Loucy (cell line): Measurements from ENCODE around the gene PUM2.

Experiments used
- H2AFZ ChIP-seq: fragments of 200-600 bp; sonication (generic); 2 replicates; pipeline ENCODE4 v1.6.0; 2016; ENCODE audit warnings: antibody characterized with exemption, mild to moderate bottlenecking, low read length, moderate library complexity
- H3F3A ChIP-seq: fragments of 200-600 bp; 2 replicates; pipeline ENCODE4 v1.6.0; 2016; ENCODE audit warnings: antibody characterized with exemption, low read depth, mild to moderate bottlenecking
- H3K27me3 ChIP-seq: fragments of 200-600 bp; sonication (generic); 2 replicates; pipeline ENCODE4 v1.6.1; 2014; ENCODE audit warnings: low read length, mild to moderate bottlenecking; ENCODE audit not compliant: insufficient read depth, poor library complexity, severe bottlenecking
- H3K36me3 ChIP-seq: fragments of 200-600 bp; sonication (generic); 2 replicates; pipeline ENCODE4 v1.6.1; 2016; ENCODE audit warnings: low read length; ENCODE audit not compliant: insufficient read depth
- H3K4me1 ChIP-seq: fragments of 200-600 bp; sonication (generic); 2 replicates; pipeline ENCODE4 v1.5.1; 2014; ENCODE audit warnings: low read length, mild to moderate bottlenecking; ENCODE audit not compliant: insufficient read depth, poor library complexity, severe bottlenecking
- H3K4me2 ChIP-seq: fragments of 200-600 bp; sonication (generic); 2 replicates; pipeline ENCODE4 v1.6.0; 2014; ENCODE audit warnings: antibody characterized with exemption, low read length, low read depth, mild to moderate bottlenecking; ENCODE audit not compliant: poor library complexity, severe bottlenecking
- H3K4me3 ChIP-seq: fragments of 200-600 bp; sonication (generic); 2 replicates; pipeline ENCODE4 v1.5.1; 2014; ENCODE audit warnings: low read length, mild to moderate bottlenecking, mixed read lengths; ENCODE audit not compliant: poor library complexity, severe bottlenecking
- H3K79me2 ChIP-seq: fragments of 200-600 bp; sonication (generic); 2 replicates; pipeline ENCODE4 v1.6.1; 2014; ENCODE audit warnings: low read length; ENCODE audit not compliant: insufficient read depth
- H3K9ac ChIP-seq: fragments of 200-600 bp; sonication (generic); 2 replicates; pipeline ENCODE4 v1.6.0; 2014; ENCODE audit warnings: mild to moderate bottlenecking, low read depth, low read length, moderate library complexity; ENCODE audit not compliant: poor library complexity, severe bottlenecking
- H3K9me2 ChIP-seq: fragments of 200-600 bp; sonication (generic); replicated peaks from 2 replicates; pipeline ENCODE4 v1.6.1; 2016; ENCODE audit warnings: low read depth, low read length, mixed read lengths
- H3K9me3 ChIP-seq: fragments of 200-600 bp; sonication (generic); 2 replicates; pipeline ENCODE4 v1.6.1; 2014; ENCODE audit warnings: mild to moderate bottlenecking, antibody characterized with exemption, low read length, low read depth; ENCODE audit not compliant: insufficient read depth
- H4K20me1 ChIP-seq: fragments of 200-600 bp; sonication (generic); 2 replicates; pipeline ENCODE4 v1.6.0; 2014; ENCODE audit warnings: antibody characterized with exemption, low read length, mild to moderate bottlenecking; ENCODE audit not compliant: insufficient read depth, poor library complexity, severe bottlenecking
- CTCF ChIP-seq: fragments of 200-600 bp; sonication (generic); conservative IDR thresholded peaks from 2 replicates; pipeline ENCODE4 v1.5.1; 2014; ENCODE audit warnings: mild to moderate bottlenecking, antibody characterized with exemption, low read length
- EZH2phosphoT487 ChIP-seq: fragments of 200-600 bp; IDR thresholded peaks from 2 replicates; pipeline ENCODE4 v1.6.1; 2018; ENCODE audit warnings: antibody characterized with exemption, mild to moderate bottlenecking, moderate library complexity, borderline replicate concordance

The PUM2 gene

GRCh38 chr2:20343128-20343527 is 7.5 kb downstream of the PUM2 start:
- Histone ChIP-seq H3K9ac (no peak overlapping the region), H3K27me3 (no peaks in the 10 kb centered on the region), H2AFZ (no peak overlapping the region), H3K36me3 (peaks cover 3% of the 10 kb centered on the region; the same call in 1 of the 2 replicates), H3K9me3 (no peaks in the 10 kb centered on the region), H3K4me1 (peaks cover 59% of the 10 kb centered on the region), H3K9me2 (no peaks in the 10 kb centered on the region), H3K79me2 (peaks cover 100% of the 10 kb centered on the region), H3K4me2 (peak overlapping the region; percentile 82), H3K4me3 (peak overlapping the region; percentile 59), H4K20me1 (peaks cover 100% of the 10 kb centered on the region), H3F3A (no peaks in the 10 kb centered on the region)
- TF ChIP-seq EZH2phosphoT487 = no peak
- TF ChIP-seq CTCF = no peak

- Histone ChIP-seq H2AFZ (no peak overlapping the region), H3K36me3 (peaks cover 3% of the 10 kb centered on the region; the same call in 1 of the 2 replicates), H3K9me2 (no peaks in the 10 kb centered on the region), H3K79me2 (peaks cover 100% of the 10 kb centered on the region), H3K27me3 (no peaks in the 10 kb centered on the region), H3K9ac (no peak overlapping the region), H4K20me1 (peaks cover 98% of the 10 kb centered on the region), H3K9me3 (no peaks in the 10 kb centered on the region), H3K4me3 (peak overlapping the region; percentile 15), H3K4me1 (peaks cover 41% of the 10 kb centered on the region), H3F3A (no peaks in the 10 kb centered on the region), H3K4me2 (peak overlapping the region; percentile 82)
- TF ChIP-seq EZH2phosphoT487 (no peak), CTCF (no peak)
Measured at GRCh38 chr2:20339012-20339411, 11.6 kb downstream of the PUM2 start.

- H3F3A ChIP-seq = no peaks in the 10 kb centered on the region
- H3K9me3 ChIP-seq = peaks cover 12% of the 10 kb centered on the region; the same call in 1 of the 2 replicates
- H3K4me1 ChIP-seq = peaks cover 22% of the 10 kb centered on the region
- H3K9ac ChIP-seq = no peak overlapping the region
- no peak overlapping the region for H3K4me3 ChIP-seq
- no peak overlapping the region for H2AFZ ChIP-seq
- peaks cover 20% of the 10 kb centered on the region for H3K36me3 ChIP-seq
- peak overlapping the region; percentile 15 for H3K4me2 ChIP-seq
- H3K27me3 ChIP-seq = no peaks in the 10 kb centered on the region
- no peaks in the 10 kb centered on the region for H3K9me2 ChIP-seq
- TF ChIP-seq CTCF (no peak), EZH2phosphoT487 (no peak)
- peaks cover 97% of the 10 kb centered on the region for H4K20me1 ChIP-seq
- peaks cover 100% of the 10 kb centered on the region for H3K79me2 ChIP-seq
Measured at GRCh38 chr2:20334605-20335203, 15.9 kb downstream of the PUM2 start.
